Measurements from ENCODE around the gene ZNF750. TPM values are rescaled to one million over a fixed set of nuclear protein-coding genes. Genes with fewer than 3 reads are reported as not detected.

ZNF750 gene
- total RNA-seq, 6 experiments from 2014 or later = not detected

- 97% methylated on average over 20 of the region's 63 CpGs for WGBS (ENCODE audit: insufficient coverage, low coverage, low lambda C conversion rate, missing lambda C conversion rate)
- H3K27me3 ChIP-seq = no peaks in the 10 kb centered on the region
- no peaks in the 10 kb centered on the region for H3K4me1 ChIP-seq
- H3K36me3 ChIP-seq = no peaks in the 10 kb centered on the region
- TF ChIP-seq POLR2A (IDR thresholded peaks at IDR 0.05) (no peak), CTCF (IDR thresholded peaks at IDR 0.05) (no peak)
- no peak for ATAC-seq
- no peaks in the 10 kb centered on the region for H3K9me3 ChIP-seq
- no peak for DNase-seq
- intact Hi-C loops (cut with DNase I) = no loop called here
- no peak overlapping the region for H3K4me3 ChIP-seq
- no peak overlapping the region for H3K27ac ChIP-seq
These were observed 38.3 kb downstream of the ZNF750 start for GRCh38 chr17:82801377-82801970.

GRCh38 chr17:82800885-82801284, 38.9 kb downstream of the ZNF750 start:
- no peak for DNase-seq

GRCh38 chr17:82799591-82799990, 40.2 kb downstream of the ZNF750 start:
- Histone ChIP-seq H3K36me3 (peaks cover 0 to 4% (median 0%) of the 10 kb centered on the region in 4 donors), H3K4me1 (no peaks in the 10 kb centered on the region), H3K9me3 (no peaks in the 10 kb centered on the region), H3K27me3 (no peaks in the 10 kb centered on the region), H3K27ac (no peak overlapping the region), H3K4me3 (no peak overlapping the region)
- intact Hi-C loops (cut with DNase I) = no loop called here
- DNase-seq (no peak), ATAC-seq (no peak)
- 81% methylated on average over 3 of the region's 16 CpGs for WGBS (ENCODE audit: insufficient coverage, low coverage, low lambda C conversion rate, missing lambda C conversion rate)
- TF ChIP-seq POLR2A (IDR thresholded peaks at IDR 0.05) (no peak), CTCF (IDR thresholded peaks at IDR 0.05) (no peak)

More at GRCh38 chr17:82800885-82801284, 38.9 kb downstream of the ZNF750 start:
- Histone ChIP-seq H3K27ac (no peak overlapping the region), H3K9me3 (no peaks in the 10 kb centered on the region), H3K4me1 (no peaks in the 10 kb centered on the region), H3K36me3 (no peaks in the 10 kb centered on the region), H3K27me3 (no peaks in the 10 kb centered on the region), H3K4me3 (no peak overlapping the region)
- no peak for ATAC-seq
- no peak for TF ChIP-seq CTCF (IDR thresholded peaks at IDR 0.05)
- no peak for TF ChIP-seq POLR2A (IDR thresholded peaks at IDR 0.05)
- intact Hi-C loops (cut with DNase I) = no loop called here
- WGBS (ENCODE audit: insufficient coverage, low coverage, low lambda C conversion rate, missing lambda C conversion rate) = no CpG with 5 or more reads among the region's 15 CpGs

- H3K4me3 ChIP-seq = no peak overlapping the region
- no peak for ATAC-seq
- WGBS (ENCODE audit: insufficient coverage, low coverage, low lambda C conversion rate, missing lambda C conversion rate) = 100% methylated on average over 7 of the region's 7 CpGs
- no peak for DNase-seq
- no peak overlapping the region for H3K27ac ChIP-seq
- peaks cover 0 to 4% (median 0%) of the 10 kb centered on the region in 4 donors for H3K36me3 ChIP-seq
- H3K4me1 ChIP-seq = no peaks in the 10 kb centered on the region
- no peaks in the 10 kb centered on the region for H3K9me3 ChIP-seq
- no peaks in the 10 kb centered on the region for H3K27me3 ChIP-seq
- TF ChIP-seq CTCF (IDR thresholded peaks at IDR 0.05) (no peak), POLR2A (IDR thresholded peaks at IDR 0.05) (no peak)
- intact Hi-C loops (cut with DNase I) = no loop called here
These were observed 41.1 kb downstream of the ZNF750 start for GRCh38 chr17:82798752-82799151.
